ENCODE results near the gene LPCAT1. TPM values are rescaled to one million over a fixed set of nuclear protein-coding genes. Genes with fewer than 3 reads are reported as not detected.

LPCAT1 gene
- total RNA-seq, 1 donor from 2014 or later: 475 TPM

DNA sequence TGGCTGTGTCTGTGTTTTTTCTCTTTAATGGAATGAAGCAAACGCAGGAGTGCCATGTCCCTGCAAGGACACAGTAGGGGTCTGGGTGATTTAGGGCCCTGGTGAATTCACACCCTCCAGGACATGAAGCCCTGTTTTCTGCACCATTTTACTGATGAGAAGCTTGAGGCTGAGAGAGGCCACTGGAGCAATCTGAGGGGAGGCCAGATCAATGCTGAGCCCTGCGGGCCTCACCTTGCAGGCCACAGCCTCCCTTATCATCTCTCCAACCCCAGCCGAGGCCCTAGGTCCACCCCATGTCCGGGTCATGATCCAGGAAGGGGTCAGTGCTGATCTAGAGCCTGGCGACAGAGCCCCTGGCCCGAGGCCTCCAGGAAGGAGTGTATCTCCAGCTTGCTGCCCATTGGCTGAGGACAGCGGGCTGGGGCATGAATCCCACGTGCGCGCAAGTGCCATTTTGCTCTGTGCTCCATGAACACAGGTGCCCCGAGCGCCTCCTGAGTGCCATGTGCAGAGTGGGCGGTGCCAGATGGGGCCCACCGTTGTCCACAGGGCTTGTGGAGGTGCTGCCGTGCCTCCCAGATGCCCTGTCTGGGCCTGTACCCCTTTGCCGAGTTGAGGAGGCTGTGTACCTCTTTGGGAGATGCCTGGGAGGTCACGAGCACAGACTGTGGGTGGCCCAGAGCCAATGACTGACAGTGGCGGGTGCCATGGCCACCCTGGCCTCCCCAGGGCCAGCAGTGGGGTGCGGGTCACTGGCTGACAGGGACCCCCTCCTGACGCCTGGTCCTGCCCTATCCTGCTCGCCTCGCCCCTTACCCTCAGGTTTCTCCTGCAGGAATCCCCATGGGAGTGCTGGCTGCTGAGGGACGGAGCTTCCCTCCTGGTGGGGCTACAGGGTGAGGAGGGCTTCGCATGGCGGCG lies 32.3 kb upstream of the LPCAT1 start:
- Histone ChIP-seq H3K4me3 (no peak overlapping the region), H3K27me3 (ENCODE audit: low read depth) (no peaks in the 10 kb centered on the region), H3K36me3 (no peaks in the 10 kb centered on the region), H3K9me3 (no peaks in the 10 kb centered on the region), H3K4me1 (peaks cover 45% of the 10 kb centered on the region), H3K27ac (peak overlapping the region; percentile 86)
- intact Hi-C loops (cut with DNase I): no loop called here
- TF ChIP-seq, protein P1, sequence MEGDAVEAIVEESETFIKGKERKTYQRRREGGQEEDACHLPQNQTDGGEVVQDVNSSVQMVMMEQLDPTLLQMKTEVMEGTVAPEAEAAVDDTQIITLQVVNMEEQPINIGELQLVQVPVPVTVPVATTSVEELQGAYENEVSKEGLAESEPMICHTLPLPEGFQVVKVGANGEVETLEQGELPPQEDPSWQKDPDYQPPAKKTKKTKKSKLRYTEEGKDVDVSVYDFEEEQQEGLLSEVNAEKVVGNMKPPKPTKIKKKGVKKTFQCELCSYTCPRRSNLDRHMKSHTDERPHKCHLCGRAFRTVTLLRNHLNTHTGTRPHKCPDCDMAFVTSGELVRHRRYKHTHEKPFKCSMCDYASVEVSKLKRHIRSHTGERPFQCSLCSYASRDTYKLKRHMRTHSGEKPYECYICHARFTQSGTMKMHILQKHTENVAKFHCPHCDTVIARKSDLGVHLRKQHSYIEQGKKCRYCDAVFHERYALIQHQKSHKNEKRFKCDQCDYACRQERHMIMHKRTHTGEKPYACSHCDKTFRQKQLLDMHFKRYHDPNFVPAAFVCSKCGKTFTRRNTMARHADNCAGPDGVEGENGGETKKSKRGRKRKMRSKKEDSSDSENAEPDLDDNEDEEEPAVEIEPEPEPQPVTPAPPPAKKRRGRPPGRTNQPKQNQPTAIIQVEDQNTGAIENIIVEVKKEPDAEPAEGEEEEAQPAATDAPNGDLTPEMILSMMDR (IDR thresholded peaks at IDR 0.05): no peak
- DNase-seq (no peak), ATAC-seq (no peak)

DNA sequence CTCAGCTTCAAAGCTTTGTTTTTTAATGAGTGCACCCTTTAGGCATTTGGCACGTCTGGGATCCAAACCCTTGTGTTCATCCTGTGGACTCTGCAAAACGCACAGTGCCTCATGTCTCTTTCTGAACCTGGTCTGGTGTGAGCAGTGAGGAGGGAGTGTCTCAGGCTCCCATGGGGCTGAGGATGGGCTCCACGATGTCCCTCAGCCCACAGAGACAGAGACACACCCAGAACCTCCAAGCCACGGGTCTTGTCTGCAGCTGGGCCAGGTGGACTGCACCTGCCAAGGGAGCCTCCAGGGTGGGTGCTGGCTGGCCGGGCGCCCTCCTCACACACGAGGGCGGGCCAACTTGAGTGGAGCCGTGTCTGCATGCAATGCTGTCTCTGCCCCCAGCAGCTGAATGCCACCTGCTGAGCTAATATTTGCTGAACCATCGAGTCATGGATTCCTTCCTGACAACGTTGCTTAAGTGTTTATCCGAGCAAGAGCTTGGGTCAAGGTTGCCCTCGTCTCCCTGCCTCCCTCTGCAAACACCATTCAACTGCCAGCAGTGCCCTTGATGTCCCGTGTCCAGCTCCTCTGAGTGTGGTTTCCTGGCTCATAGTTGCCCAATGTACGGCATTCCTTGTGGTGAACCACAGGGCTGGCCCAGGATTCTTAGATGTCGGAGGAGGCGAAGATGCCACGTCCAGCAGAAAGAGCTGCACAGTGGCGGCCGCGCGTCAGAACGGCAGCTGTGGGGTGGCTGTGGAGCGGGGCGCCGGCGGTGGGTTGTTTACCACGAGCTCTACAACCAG lies 31.4 kb upstream of the LPCAT1 start:
- peak overlapping the region; percentile 86 for H3K27ac ChIP-seq
- H3K27me3 ChIP-seq (ENCODE audit: low read depth): no peaks in the 10 kb centered on the region
- DNase-seq (peak; percentile 89), ATAC-seq (peak; percentile 92 to 93)
- no peak overlapping the region for H3K4me3 ChIP-seq
- intact Hi-C loops (cut with DNase I): no loop called here
- TF ChIP-seq, protein P1 (IDR thresholded peaks at IDR 0.05): no peak
- H3K9me3 ChIP-seq: no peaks in the 10 kb centered on the region
- peaks cover 45% of the 10 kb centered on the region for H3K4me1 ChIP-seq
- H3K36me3 ChIP-seq: no peaks in the 10 kb centered on the region

DNA sequence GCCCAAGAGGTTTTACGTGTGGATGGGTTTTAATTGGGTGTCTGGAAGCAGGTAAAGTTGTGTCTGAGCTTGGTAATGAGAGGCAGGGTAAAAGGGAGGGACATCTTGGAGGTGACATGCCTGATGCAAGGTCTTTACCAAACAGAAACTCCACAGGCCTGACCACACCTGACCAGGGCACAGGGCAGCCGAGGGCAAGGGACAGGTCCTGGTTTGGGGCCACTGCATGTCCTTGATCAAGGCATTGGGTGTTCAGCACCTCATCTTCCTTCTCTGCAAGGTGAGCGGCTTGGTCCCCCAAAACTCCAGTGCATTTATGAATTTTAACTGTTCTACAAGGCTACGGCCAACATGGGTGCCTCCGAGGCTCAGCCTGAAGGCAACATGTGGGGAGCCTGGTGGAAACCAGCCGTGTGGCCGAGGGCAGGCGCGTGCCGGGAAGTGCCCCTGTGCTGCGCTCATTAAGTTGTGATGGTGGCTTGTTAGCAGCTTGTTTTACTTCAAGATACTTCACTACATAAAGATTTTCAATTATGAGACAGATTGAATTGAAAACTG lies 30.7 kb upstream of the LPCAT1 start:
- Histone ChIP-seq H3K4me3 (no peak overlapping the region), H3K36me3 (no peaks in the 10 kb centered on the region), H3K9me3 (no peaks in the 10 kb centered on the region), H3K4me1 (peaks cover 45% of the 10 kb centered on the region), H3K27me3 (ENCODE audit: low read depth) (no peaks in the 10 kb centered on the region), H3K27ac (peak overlapping the region; percentile 77)
- DNase-seq (no peak), ATAC-seq (no peak)
- intact Hi-C loops (cut with DNase I): no loop called here
- TF ChIP-seq, protein P1 (IDR thresholded peaks at IDR 0.05): no peak

DNA sequence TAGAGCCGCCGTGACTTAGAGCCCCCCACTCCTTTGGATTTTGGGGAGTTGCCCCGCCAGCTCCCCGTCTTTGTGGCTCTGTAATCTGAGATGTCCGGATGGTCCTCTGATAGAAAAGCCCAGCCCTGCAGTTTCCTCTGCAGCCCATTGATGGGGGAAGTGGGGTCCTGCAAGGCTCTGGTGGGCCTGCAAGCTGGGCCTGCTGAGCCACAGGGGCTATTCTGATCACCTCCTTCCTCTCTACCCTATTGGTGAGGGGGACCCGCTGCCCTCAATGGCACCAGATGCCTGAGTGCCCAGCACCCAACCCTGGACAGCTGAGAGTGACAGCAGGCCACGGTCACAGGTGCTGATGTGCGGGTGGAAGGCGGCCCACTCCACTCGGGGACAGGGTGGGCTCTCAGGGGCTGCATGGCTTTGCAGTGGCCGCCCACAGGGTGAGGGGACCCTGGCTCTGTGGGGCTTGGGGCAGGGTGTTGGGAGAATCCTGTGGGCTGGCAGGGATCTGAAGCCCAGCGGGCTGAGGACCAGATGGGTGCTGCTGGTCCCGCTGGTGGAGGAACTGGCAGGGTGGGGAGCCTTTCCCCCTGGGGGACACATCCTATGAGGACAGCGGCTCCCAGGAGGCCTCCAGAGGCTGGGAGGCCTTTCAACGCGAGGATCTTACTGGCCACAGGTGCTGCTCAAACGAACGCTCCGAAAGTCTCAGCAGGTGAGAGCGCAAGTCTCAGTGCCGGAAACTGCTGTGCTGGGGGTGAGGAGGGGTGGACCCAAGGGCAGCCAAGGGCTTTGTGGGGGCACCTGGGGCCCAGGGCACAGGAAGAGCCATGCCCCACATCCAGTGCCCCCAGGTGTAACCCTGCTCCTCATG lies 30.0 kb upstream of the LPCAT1 start:
- intact Hi-C loops (cut with DNase I): no loop called here
- Histone ChIP-seq H3K4me1 (peaks cover 45% of the 10 kb centered on the region), H3K9me3 (no peaks in the 10 kb centered on the region), H3K36me3 (no peaks in the 10 kb centered on the region), H3K4me3 (no peak overlapping the region), H3K27ac (peak overlapping the region; percentile 77), H3K27me3 (ENCODE audit: low read depth) (no peaks in the 10 kb centered on the region)
- ATAC-seq: no peak
- TF ChIP-seq, protein P1 (IDR thresholded peaks at IDR 0.05): no peak
- DNase-seq: no peak

Measured in lower lobe of right lung (tissue), 2 donors.